Measurements from ENCODE around the gene MYL7.

Gene MYL7

DNA sequence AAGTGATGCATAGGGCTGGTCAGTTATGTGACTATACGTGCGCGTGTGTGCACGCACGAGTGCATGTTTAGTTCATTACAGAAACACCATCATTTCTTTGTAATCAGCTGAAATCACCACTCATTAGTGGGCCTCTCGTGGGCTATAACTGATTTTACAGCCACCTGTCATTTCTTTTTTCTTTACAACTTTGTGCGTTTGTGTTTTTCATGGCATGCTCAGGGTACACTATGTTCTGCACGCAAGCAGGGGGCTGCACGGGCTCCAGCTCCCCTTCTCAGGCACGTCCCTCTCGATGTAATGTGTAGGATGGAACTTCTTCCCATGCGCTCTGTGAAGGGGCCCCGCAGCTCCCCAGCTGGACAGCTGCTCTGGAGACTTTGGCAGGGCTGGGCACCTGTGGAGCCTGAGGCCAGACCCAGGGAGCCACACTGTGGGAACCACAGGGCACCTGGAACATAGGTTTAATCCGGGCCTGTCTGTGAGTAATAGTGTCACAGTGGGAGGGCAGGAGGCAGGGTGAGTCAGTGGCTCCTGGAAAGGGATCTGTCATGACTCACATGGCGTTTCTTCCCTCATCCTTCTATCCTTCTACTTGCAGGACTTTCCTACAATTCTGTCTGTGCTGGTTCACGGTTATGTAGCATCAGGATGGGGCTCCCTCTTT, 43.2 kb upstream of the MYL7 start:
- ATAC-seq, result peak; percentile 95
- no peak for TF ChIP-seq BACH2 (CRISPR knock-in tag; IDR thresholded peaks at IDR 0.05; ENCODE audit: borderline replicate concordance)
- no peak for TF ChIP-seq SNAI2 (CRISPR knock-in tag; IDR thresholded peaks at IDR 0.05)
- TF ChIP-seq OSR1 (CRISPR knock-in tag; IDR thresholded peaks at IDR 0.05), result no peak
- no peak for TF ChIP-seq TOX (CRISPR knock-in tag; IDR thresholded peaks at IDR 0.05; ENCODE audit: borderline replicate concordance)
- TF ChIP-seq, protein P1, sequence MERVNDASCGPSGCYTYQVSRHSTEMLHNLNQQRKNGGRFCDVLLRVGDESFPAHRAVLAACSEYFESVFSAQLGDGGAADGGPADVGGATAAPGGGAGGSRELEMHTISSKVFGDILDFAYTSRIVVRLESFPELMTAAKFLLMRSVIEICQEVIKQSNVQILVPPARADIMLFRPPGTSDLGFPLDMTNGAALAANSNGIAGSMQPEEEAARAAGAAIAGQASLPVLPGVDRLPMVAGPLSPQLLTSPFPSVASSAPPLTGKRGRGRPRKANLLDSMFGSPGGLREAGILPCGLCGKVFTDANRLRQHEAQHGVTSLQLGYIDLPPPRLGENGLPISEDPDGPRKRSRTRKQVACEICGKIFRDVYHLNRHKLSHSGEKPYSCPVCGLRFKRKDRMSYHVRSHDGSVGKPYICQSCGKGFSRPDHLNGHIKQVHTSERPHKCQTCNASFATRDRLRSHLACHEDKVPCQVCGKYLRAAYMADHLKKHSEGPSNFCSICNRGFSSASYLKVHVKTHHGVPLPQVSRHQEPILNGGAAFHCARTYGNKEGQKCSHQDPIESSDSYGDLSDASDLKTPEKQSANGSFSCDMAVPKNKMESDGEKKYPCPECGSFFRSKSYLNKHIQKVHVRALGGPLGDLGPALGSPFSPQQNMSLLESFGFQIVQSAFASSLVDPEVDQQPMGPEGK (CRISPR knock-in tag; IDR thresholded peaks at IDR 0.05; ENCODE audit: borderline replicate concordance), result no peak

DNA sequence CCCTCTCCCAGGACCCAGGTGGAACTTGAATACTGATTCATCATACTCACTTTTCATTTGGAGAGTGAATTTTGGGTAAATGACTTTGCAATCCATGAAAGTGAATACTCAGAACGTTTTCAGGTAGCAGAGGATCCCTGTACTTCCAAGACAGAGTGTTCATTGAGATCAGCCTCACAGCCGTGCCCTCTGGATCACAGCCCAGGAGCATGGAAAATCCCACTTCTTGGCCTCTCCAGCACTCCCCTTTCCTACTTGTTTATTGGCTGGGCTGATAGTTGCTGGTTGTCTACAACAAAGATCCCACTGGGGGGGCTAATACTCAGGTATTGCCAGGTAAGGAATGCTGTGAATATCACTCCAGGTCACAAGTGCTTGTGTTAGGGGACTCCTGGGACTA, 42.3 kb upstream of the MYL7 start:
- TF ChIP-seq BACH2 (CRISPR knock-in tag; IDR thresholded peaks at IDR 0.05; ENCODE audit: borderline replicate concordance), result no peak
- no peak for TF ChIP-seq ESRRG (CRISPR knock-in tag; IDR thresholded peaks at IDR 0.05)
- no peak for TF ChIP-seq ZNF70 (CRISPR knock-in tag; IDR thresholded peaks at IDR 0.05)
- TF ChIP-seq ZC3H10 (CRISPR knock-in tag; IDR thresholded peaks at IDR 0.05), result no peak
- TF ChIP-seq, protein P1 (CRISPR knock-in tag; IDR thresholded peaks at IDR 0.05; ENCODE audit: borderline replicate concordance), result no peak
- no peak for TF ChIP-seq ZFP30 (CRISPR knock-in tag; IDR thresholded peaks at IDR 0.05)
- no peak for TF ChIP-seq ZFP3 (CRISPR knock-in tag; IDR thresholded peaks at IDR 0.05)
- TF ChIP-seq, protein P2, sequence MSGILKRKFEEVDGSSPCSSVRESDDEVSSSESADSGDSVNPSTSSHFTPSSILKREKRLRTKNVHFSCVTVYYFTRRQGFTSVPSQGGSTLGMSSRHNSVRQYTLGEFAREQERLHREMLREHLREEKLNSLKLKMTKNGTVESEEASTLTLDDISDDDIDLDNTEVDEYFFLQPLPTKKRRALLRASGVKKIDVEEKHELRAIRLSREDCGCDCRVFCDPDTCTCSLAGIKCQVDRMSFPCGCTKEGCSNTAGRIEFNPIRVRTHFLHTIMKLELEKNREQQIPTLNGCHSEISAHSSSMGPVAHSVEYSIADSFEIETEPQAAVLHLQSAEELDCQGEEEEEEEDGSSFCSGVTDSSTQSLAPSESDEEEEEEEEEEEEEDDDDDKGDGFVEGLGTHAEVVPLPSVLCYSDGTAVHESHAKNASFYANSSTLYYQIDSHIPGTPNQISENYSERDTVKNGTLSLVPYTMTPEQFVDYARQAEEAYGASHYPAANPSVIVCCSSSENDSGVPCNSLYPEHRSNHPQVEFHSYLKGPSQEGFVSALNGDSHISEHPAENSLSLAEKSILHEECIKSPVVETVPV (CRISPR knock-in tag; IDR thresholded peaks at IDR 0.05), result no peak
- no peak for TF ChIP-seq ZNF565 (CRISPR knock-in tag; conservative IDR thresholded peaks at IDR 0.05; ENCODE audit: low read depth)
- no peak for TF ChIP-seq TOX (CRISPR knock-in tag; IDR thresholded peaks at IDR 0.05; ENCODE audit: borderline replicate concordance)
- TF ChIP-seq ISL1 (CRISPR knock-in tag; IDR thresholded peaks at IDR 0.05), result no peak
- TF ChIP-seq, protein P3, sequence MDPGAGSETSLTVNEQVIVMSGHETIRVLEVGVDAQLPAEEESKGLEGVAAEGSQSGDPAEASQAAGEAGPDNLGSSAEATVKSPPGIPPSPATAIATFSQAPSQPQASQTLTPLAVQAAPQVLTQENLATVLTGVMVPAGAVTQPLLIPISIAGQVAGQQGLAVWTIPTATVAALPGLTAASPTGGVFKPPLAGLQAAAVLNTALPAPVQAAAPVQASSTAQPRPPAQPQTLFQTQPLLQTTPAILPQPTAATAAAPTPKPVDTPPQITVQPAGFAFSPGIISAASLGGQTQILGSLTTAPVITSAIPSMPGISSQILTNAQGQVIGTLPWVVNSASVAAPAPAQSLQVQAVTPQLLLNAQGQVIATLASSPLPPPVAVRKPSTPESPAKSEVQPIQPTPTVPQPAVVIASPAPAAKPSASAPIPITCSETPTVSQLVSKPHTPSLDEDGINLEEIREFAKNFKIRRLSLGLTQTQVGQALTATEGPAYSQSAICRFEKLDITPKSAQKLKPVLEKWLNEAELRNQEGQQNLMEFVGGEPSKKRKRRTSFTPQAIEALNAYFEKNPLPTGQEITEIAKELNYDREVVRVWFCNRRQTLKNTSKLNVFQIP (CRISPR knock-in tag; IDR thresholded peaks at IDR 0.05; ENCODE audit: borderline replicate concordance, low read depth), result no peak
- no peak for TF ChIP-seq TCF4 (CRISPR knock-in tag; IDR thresholded peaks at IDR 0.05; ENCODE audit: borderline replicate concordance)
- TF ChIP-seq, protein P4, sequence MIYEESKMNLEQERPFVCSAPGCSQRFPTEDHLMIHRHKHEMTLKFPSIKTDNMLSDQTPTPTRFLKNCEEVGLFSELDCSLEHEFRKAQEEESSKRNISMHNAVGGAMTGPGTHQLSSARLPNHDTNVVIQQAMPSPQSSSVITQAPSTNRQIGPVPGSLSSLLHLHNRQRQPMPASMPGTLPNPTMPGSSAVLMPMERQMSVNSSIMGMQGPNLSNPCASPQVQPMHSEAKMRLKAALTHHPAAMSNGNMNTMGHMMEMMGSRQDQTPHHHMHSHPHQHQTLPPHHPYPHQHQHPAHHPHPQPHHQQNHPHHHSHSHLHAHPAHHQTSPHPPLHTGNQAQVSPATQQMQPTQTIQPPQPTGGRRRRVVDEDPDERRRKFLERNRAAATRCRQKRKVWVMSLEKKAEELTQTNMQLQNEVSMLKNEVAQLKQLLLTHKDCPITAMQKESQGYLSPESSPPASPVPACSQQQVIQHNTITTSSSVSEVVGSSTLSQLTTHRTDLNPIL (CRISPR knock-in tag; IDR thresholded peaks at IDR 0.05; ENCODE audit: low read depth), result no peak
- no peak for TF ChIP-seq RARB (CRISPR knock-in tag; IDR thresholded peaks at IDR 0.05)
- TF ChIP-seq CSDC2 (CRISPR knock-in tag; IDR thresholded peaks at IDR 0.05), result no peak
- no peak for ATAC-seq

DNA sequence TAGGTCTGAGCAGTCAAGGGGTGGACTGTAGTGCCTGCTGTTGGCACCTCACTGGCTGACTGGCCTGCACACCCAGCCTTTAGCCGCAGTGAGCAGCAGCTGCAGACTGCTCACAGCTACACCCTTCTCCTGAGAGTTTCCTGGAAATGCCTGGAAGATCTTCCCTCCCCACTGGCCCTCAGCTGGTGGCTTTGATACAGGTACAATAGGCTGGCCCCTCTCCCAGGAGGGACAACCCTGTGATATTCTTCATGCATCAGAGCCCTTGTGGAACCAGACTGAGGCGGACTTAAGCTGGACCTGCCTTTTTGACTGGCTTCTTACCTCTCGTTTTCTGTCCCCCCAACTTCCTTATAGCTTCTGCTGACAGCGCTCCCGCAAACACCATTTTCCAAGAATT, 41.7 kb upstream of the MYL7 start:
- no peak for ATAC-seq
- TF ChIP-seq, protein P4 (CRISPR knock-in tag; IDR thresholded peaks at IDR 0.05; ENCODE audit: low read depth), result no peak
- no peak for TF ChIP-seq ZC3H10 (CRISPR knock-in tag; IDR thresholded peaks at IDR 0.05)
- TF ChIP-seq, protein P3 (CRISPR knock-in tag; IDR thresholded peaks at IDR 0.05; ENCODE audit: borderline replicate concordance, low read depth), result no peak
- TF ChIP-seq CSDC2 (CRISPR knock-in tag; IDR thresholded peaks at IDR 0.05), result no peak
- no peak for TF ChIP-seq PPARA (CRISPR knock-in tag; IDR thresholded peaks at IDR 0.05; ENCODE audit: borderline replicate concordance)
- TF ChIP-seq, protein P2 (CRISPR knock-in tag; IDR thresholded peaks at IDR 0.05), result no peak
- TF ChIP-seq BACH2 (CRISPR knock-in tag; IDR thresholded peaks at IDR 0.05; ENCODE audit: borderline replicate concordance), result no peak
- TF ChIP-seq TCF4 (CRISPR knock-in tag; IDR thresholded peaks at IDR 0.05; ENCODE audit: borderline replicate concordance), result no peak
- TF ChIP-seq, protein P5, sequence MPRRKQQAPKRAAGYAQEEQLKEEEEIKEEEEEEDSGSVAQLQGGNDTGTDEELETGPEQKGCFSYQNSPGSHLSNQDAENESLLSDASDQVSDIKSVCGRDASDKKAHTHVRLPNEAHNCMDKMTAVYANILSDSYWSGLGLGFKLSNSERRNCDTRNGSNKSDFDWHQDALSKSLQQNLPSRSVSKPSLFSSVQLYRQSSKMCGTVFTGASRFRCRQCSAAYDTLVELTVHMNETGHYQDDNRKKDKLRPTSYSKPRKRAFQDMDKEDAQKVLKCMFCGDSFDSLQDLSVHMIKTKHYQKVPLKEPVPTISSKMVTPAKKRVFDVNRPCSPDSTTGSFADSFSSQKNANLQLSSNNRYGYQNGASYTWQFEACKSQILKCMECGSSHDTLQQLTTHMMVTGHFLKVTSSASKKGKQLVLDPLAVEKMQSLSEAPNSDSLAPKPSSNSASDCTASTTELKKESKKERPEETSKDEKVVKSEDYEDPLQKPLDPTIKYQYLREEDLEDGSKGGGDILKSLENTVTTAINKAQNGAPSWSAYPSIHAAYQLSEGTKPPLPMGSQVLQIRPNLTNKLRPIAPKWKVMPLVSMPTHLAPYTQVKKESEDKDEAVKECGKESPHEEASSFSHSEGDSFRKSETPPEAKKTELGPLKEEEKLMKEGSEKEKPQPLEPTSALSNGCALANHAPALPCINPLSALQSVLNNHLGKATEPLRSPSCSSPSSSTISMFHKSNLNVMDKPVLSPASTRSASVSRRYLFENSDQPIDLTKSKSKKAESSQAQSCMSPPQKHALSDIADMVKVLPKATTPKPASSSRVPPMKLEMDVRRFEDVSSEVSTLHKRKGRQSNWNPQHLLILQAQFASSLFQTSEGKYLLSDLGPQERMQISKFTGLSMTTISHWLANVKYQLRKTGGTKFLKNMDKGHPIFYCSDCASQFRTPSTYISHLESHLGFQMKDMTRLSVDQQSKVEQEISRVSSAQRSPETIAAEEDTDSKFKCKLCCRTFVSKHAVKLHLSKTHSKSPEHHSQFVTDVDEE (CRISPR knock-in tag; IDR thresholded peaks at IDR 0.05), result no peak
- no peak for TF ChIP-seq TOX (CRISPR knock-in tag; IDR thresholded peaks at IDR 0.05; ENCODE audit: borderline replicate concordance)
- no peak for TF ChIP-seq OSR1 (CRISPR knock-in tag; IDR thresholded peaks at IDR 0.05)

All from SK-N-SH treated with all-trans-retinoic acid at 6 μM for 48 hours (cell line).